GM06990 (cell line): Measurements from ENCODE around the gene IFT25.

Source experiments
- DNase-seq: peaks from one replicate; pipeline ENCODE4 v3.0.0-alpha.2; 2011; ENCODE audit not compliant: insufficient read length; ENCODE audit errors: extremely low read depth
- H3K27me3 ChIP-seq: replicated peaks from 2 replicates; pipeline ENCODE4 v1.6.0; 2011; ENCODE audit warnings: low read length; ENCODE audit not compliant: control insufficient read depth, insufficient read depth
- H3K36me3 ChIP-seq: 2 replicates; pipeline ENCODE4 v1.5.1; 2011; ENCODE audit warnings: low read length; ENCODE audit not compliant: control insufficient read depth, insufficient read depth
- H3K4me3 ChIP-seq: replicated peaks from 2 replicates; pipeline ENCODE4 v1.5.1; 2011; ENCODE audit warnings: low read depth, mild to moderate bottlenecking, control low read depth, low read length
- TF ChIP-seq, protein P1 (sequence below): IDR thresholded peaks from 2 replicates; pipeline ENCODE4 v1.5.1; 2011; ENCODE audit warnings: low read length, control low read depth, mild to moderate bottlenecking, inconsistent platforms; ENCODE audit not compliant: insufficient read depth, poor library complexity, severe bottlenecking

The IFT25 gene

DNA sequence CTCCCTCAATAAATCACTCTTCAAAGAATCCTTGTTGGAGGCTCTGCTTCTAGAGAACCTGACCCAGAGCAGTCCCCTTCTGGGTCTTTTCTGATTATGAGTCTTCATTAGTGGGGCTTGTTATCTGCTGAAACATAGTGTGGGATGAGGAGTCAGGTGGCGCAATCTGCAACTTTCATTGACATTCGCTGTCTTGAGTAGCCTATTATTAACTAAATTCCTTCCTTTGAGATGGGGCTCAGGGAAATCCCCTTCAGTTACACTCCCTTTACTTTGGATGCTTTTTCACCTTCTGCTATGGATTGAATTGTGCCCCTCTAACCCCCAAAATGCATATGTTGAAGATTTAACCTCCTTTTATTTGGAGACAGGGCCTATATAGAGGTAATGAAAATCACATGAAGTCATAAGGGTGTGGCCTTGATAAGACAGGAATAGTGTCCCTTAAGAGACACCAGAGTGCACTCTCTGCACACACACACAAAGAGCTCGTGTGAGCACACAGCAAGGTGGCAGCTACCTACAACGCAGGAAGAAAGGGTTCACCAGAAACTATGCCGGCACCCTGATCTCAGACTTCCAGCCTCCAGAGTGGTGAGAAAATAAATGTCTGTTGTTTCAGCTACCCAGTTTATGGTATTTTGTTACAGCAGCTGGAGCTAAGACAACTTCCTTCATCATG is 32.0 kb downstream of the IFT25 start:
- no peak for DNase-seq
- H3K4me3 ChIP-seq = no peak overlapping the region
- H3K27me3 ChIP-seq = no peaks in the 10 kb centered on the region

DNA sequence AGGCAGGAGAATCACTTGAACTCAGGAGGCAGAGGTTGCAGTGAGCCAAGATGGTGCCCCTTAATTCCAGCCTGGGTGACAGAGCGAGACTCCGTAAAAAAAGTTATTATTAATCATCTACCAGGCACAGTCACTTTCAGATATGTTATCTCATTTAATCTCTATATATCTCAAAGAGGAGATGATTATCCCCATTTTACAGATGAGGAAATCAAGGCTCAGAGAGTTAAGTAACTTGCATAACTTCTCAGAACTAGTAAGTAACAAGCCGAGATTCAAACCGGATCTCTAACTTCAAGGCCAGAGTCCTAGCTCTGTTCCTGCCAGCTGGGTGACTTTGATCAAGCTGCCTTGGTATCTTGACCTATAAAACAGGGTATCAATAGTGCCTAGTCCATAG is 34.1 kb downstream of the IFT25 start:
- no peak for DNase-seq
- peaks cover 1% of the 10 kb centered on the region for H3K36me3 ChIP-seq

More for the DNA sequence above, 32.0 kb downstream of the IFT25 start:
- TF ChIP-seq, protein P1, sequence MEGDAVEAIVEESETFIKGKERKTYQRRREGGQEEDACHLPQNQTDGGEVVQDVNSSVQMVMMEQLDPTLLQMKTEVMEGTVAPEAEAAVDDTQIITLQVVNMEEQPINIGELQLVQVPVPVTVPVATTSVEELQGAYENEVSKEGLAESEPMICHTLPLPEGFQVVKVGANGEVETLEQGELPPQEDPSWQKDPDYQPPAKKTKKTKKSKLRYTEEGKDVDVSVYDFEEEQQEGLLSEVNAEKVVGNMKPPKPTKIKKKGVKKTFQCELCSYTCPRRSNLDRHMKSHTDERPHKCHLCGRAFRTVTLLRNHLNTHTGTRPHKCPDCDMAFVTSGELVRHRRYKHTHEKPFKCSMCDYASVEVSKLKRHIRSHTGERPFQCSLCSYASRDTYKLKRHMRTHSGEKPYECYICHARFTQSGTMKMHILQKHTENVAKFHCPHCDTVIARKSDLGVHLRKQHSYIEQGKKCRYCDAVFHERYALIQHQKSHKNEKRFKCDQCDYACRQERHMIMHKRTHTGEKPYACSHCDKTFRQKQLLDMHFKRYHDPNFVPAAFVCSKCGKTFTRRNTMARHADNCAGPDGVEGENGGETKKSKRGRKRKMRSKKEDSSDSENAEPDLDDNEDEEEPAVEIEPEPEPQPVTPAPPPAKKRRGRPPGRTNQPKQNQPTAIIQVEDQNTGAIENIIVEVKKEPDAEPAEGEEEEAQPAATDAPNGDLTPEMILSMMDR = no peak
- H3K36me3 ChIP-seq = peaks cover 1% of the 10 kb centered on the region

DNA sequence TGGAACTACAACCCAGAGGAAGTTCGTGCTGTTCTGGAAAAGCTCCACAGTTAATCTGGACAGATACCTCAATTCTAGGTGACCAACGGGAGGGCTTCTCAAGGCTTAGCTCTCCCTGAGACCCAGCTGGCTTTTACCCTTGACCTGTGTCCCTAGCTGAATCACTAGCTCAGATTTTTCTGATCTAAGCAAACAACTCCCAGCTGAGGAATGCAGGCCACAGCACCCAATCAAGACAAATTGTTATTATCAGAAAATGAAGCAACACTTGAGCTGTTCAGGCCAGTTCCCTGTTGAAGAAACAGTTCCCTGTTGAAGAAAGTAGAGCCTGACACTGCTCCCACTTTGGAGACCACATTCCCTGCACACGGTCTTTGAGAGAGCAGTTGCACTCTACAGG is 35.6 kb downstream of the IFT25 start:
- H3K36me3 ChIP-seq = no peaks in the 10 kb centered on the region; the same call in none of the 2 replicates
- TF ChIP-seq, protein P1 = no peak

More for the DNA sequence above, 34.1 kb downstream of the IFT25 start:
- TF ChIP-seq, protein P1 = no peak
- no peaks in the 10 kb centered on the region for H3K27me3 ChIP-seq
- no peak overlapping the region for H3K4me3 ChIP-seq

DNA sequence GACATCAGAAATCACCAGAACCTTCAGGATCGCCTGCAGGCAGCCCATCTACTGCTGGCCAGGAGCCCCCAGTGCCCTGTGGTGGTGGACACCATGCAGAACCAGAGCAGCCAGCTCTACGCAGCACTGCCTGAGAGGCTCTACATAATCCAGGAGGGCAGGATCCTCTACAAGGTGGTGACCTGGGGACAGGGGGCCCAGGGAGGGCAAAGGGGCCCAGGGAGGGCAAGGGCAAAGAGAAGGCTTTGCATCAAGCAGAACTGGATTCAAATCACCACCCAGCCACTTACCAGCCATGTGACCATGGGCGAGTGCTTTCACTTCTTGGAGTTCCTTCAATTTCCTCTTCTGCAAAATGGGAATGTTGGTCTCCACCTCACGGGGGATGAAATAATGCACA is 39.4 kb downstream of the IFT25 start:
- DNase-seq = no peak
- TF ChIP-seq, protein P1 = no peak
- Histone ChIP-seq H3K36me3 (no peaks in the 10 kb centered on the region; the same call in 1 of the 2 replicates), H3K4me3 (no peak overlapping the region), H3K27me3 (no peaks in the 10 kb centered on the region)

More for the DNA sequence above, 35.6 kb downstream of the IFT25 start:
- H3K27me3 ChIP-seq = no peaks in the 10 kb centered on the region
- no peak overlapping the region for H3K4me3 ChIP-seq
- DNase-seq = no peak

DNA sequence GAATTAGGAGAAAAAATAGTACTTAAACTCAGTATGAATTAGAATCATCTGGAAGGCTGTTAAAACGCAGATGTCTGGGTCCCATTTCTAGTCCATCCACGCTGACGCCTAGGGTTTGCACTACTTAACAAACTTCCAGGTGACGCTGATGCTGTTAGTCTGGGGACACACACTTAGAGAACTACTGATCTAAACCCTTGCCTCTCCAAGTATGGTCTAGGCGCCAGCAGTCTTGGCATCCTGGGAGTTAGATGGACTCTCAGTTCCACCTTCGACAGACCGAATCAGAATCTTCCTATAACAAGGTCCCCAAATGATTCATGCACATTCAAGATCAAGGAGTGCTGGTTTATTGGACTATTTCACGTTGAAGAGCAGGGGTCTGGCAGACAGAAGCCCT is 40.0 kb downstream of the IFT25 start:
- no peaks in the 10 kb centered on the region; the same call in 1 of the 2 replicates for H3K36me3 ChIP-seq
- TF ChIP-seq, protein P1 = no peak
- no peak for DNase-seq
- H3K4me3 ChIP-seq = no peak overlapping the region
- H3K27me3 ChIP-seq = no peaks in the 10 kb centered on the region
